Tibial nerve (tissue), 4 donors: ENCODE measurements around the gene ATXN7L1. TPM values are rescaled to one million over a fixed set of nuclear protein-coding genes. Genes with fewer than 3 reads are reported as not detected.
A peak's percentile ranks its signal among the peaks of the same experiment; 100 is the strongest.

Source experiments
- DNase-seq, 2 donors: peaks; one replicate each; pipeline ENCODE4 v3.0.0-alpha.2; 2019; ENCODE audit warnings: low spot score in 2 of 2
- H3K27ac ChIP-seq, 4 donors: fragments of 200-600 bp; sonication (generic) in 3 of 4; one replicate each; pipeline ENCODE4 v1.5.1; 2017 to 2019; ENCODE audit warnings: mild to moderate bottlenecking in 1 of 4
- H3K27me3 ChIP-seq, 2 donors: fragments of 200-600 bp; sonication (generic) in 1 of 2; one replicate each; pipeline versions ENCODE4 v1.5.1 to v1.6.0; 2017 to 2019
- H3K36me3 ChIP-seq, 3 donors: fragments of 200-600 bp; sonication (generic); one replicate each; pipeline ENCODE4 v1.5.1; 2018 to 2019
- H3K4me1 ChIP-seq, 4 donors: fragments of 200-600 bp; sonication (generic) in 3 of 4; one replicate each; pipeline ENCODE4 v1.5.1; 2017 to 2019
- H3K4me3 ChIP-seq, 4 donors: fragments of 200-600 bp; sonication (generic) in 3 of 4; one replicate each; pipeline ENCODE4 v1.5.1; 2017 to 2019; ENCODE audit warnings: mild to moderate bottlenecking in 1 of 4, moderate library complexity in 1 of 4
- H3K9me3 ChIP-seq, 4 donors: fragments of 200-600 bp; sonication (generic) in 3 of 4; one replicate each; pipeline ENCODE4 v1.5.1; 2017 to 2019
- CTCF ChIP-seq, 5 experiments: fragments of 200-600 bp in 3 of 5; fragments of 450-650 bp in 2 of 5; sonication (generic) in 3 of 5; IDR thresholded peaks; one replicate each; pipeline ENCODE4 v1.5.1; 2016 to 2019; ENCODE audit warnings: antibody characterized with exemption in 5 of 5, mild to moderate bottlenecking in 3 of 5, moderate library complexity in 2 of 5
- EP300 ChIP-seq, 2 donors: sonication (generic); formaldehyde crosslinking; IDR thresholded peaks; one replicate each; pipeline ENCODE4 v1.6.1; 2017; ENCODE audit warnings: antibody characterized with exemption in 2 of 2, mild to moderate bottlenecking in 1 of 2
- POLR2A ChIP-seq, 2 donors: fragments of 450-650 bp; IDR thresholded peaks; one replicate each; pipeline ENCODE4 v1.6.1; 2017; ENCODE audit warnings: antibody characterized with exemption in 2 of 2, mild to moderate bottlenecking in 2 of 2, moderate library complexity in 2 of 2
- WGBS, 2 donors: methylation state at CpG; one replicate each; pipeline ENCODE4 v1.1.5; 2018; 5-methylcytosine and 5-hydroxymethylcytosine counted together
- total RNA-seq, 4 donors: library from RNA; depleted of rRNA; stranded (reverse); fragments of >200 nt; gene quantifications; one replicate each; pipeline ENCODE4 v1.1.0, GENCODE V29; 2016

The ATXN7L1 gene
- total RNA-seq, 4 donors from 2014 or later = 14.6 to 22.5 (median 19.1) TPM

- H3K27me3 ChIP-seq = no peaks in the 10 kb centered on the region
- peaks cover 0 to 18% (median 0%) of the 10 kb centered on the region in 3 donors for H3K36me3 ChIP-seq
- DNase-seq = peak in 1 of 2 donors; percentile 13
- H3K4me1 ChIP-seq = peaks cover 0 to 13% (median 2%) of the 10 kb centered on the region in 4 donors
- no peaks in the 10 kb centered on the region for H3K9me3 ChIP-seq
- no peak overlapping the region for H3K4me3 ChIP-seq
- TF ChIP-seq EP300 (IDR thresholded peaks at IDR 0.05) = no peak
- TF ChIP-seq POLR2A (IDR thresholded peaks at IDR 0.05) = no peak
- TF ChIP-seq CTCF (IDR thresholded peaks at IDR 0.05) = no peak
- 73 to 77% methylated on average over 10 of the region's 10 CpGs for WGBS, 2 donors
- peak overlapping the region in 1 of 4 donors; percentile 2 for H3K27ac ChIP-seq
These were observed 93.9 kb downstream of the ATXN7L1 start for GRCh38 chr7:105782391-105783042.

- H3K9me3 ChIP-seq = no peaks in the 10 kb centered on the region
- TF ChIP-seq POLR2A (IDR thresholded peaks at IDR 0.05) = no peak
- TF ChIP-seq CTCF (IDR thresholded peaks at IDR 0.05) = no peak
- no peak for TF ChIP-seq EP300 (IDR thresholded peaks at IDR 0.05)
- WGBS, 2 donors = 78 to 82% methylated on average over 4 of the region's 4 CpGs
- no peaks in the 10 kb centered on the region for H3K27me3 ChIP-seq
- no peak overlapping the region for H3K27ac ChIP-seq
- DNase-seq = no peak
- H3K4me1 ChIP-seq = peaks cover 0 to 37% (median 14%) of the 10 kb centered on the region in 4 donors
- H3K36me3 ChIP-seq = no peaks in the 10 kb centered on the region
- H3K4me3 ChIP-seq = no peak overlapping the region
These were observed 96.3 kb downstream of the ATXN7L1 start for GRCh38 chr7:105779856-105780780.

- H3K9me3 ChIP-seq = no peaks in the 10 kb centered on the region
- DNase-seq = no peak
- no peaks in the 10 kb centered on the region for H3K36me3 ChIP-seq
- no peak overlapping the region for H3K4me3 ChIP-seq
- 90% methylated on average over 3 of the region's 3 CpGs for WGBS, 2 donors
- no peak overlapping the region for H3K27ac ChIP-seq
- TF ChIP-seq CTCF (IDR thresholded peaks at IDR 0.05) (no peak), EP300 (IDR thresholded peaks at IDR 0.05) (no peak), POLR2A (IDR thresholded peaks at IDR 0.05) (no peak)
- peaks cover 0 to 44% (median 16%) of the 10 kb centered on the region in 4 donors for H3K4me1 ChIP-seq
- H3K27me3 ChIP-seq = no peaks in the 10 kb centered on the region
These were observed 97.4 kb downstream of the ATXN7L1 start for GRCh38 chr7:105778956-105779355.

GRCh38 chr7:105776986-105777910 is 99.2 kb downstream of the ATXN7L1 start:
- peaks cover 0 to 35% (median 16%) of the 10 kb centered on the region in 4 donors for H3K4me1 ChIP-seq

More at GRCh38 chr7:105776986-105777910, 99.2 kb downstream of the ATXN7L1 start:
- no peaks in the 10 kb centered on the region for H3K27me3 ChIP-seq
- H3K9me3 ChIP-seq = peaks cover 0 to under 1% (median 0%) of the 10 kb centered on the region in 4 donors
- DNase-seq = no peak
- TF ChIP-seq CTCF (IDR thresholded peaks at IDR 0.05) = no peak
- no peak for TF ChIP-seq POLR2A (IDR thresholded peaks at IDR 0.05)
- no peak for TF ChIP-seq EP300 (IDR thresholded peaks at IDR 0.05)
- peak overlapping the region in 1 of 4 donors; percentile 25 for H3K27ac ChIP-seq
- no peak overlapping the region for H3K4me3 ChIP-seq
- H3K36me3 ChIP-seq = no peaks in the 10 kb centered on the region
- WGBS, 2 donors = 56 to 63% methylated on average over 11 of the region's 11 CpGs
